OCI-LY7 (cell line): ENCODE measurements around the gene PLD2. TPM values are rescaled to one million over a fixed set of nuclear protein-coding genes. Genes with fewer than 3 reads are reported as not detected.

Source experiments
- BruUV-seq: library from RNA; stranded (reverse); fragments of 400-500 nt; replicated peaks from 2 replicates; lab custom pipeline; 2021; lab: Mats Ljungman, UMichigan
- CTCF ChIA-PET: fragments of 300-600 bp; sonication (Branson Sonifier 250); formaldehyde crosslinking; loops from one replicate; lab custom pipeline; 2022; ENCODE audit warnings: antibody characterized with exemption; ENCODE audit not compliant: unreplicated experiment; lab: Charles Lee
- POLR2A ChIA-PET: fragments of 300-600 bp; sonication (Branson Sonifier 250); formaldehyde crosslinking; loops from one replicate; lab custom pipeline; 2022; ENCODE audit warnings: antibody characterized with exemption; lab: Charles Lee
- DNase-seq: peaks from one replicate; pipeline ENCODE4 v3.0.0-alpha.2; 2015; ENCODE audit warnings: low spot score
- H2AFZ ChIP-seq: fragments of 200-600 bp; sonication (generic), shearing (Covaris generic); 2 replicates; pipeline ENCODE4 v1.6.1; 2014; ENCODE audit warnings: mild to moderate bottlenecking, antibody characterized with exemption, low read length, moderate library complexity
- H3K27ac ChIP-seq: fragments of 200-600 bp; sonication (generic); 2 replicates; pipeline ENCODE4 v1.5.1; 2014; ENCODE audit warnings: mixed run types, low read depth, mild to moderate bottlenecking, moderate library complexity, low read length, inconsistent platforms; ENCODE audit not compliant: poor library complexity, severe bottlenecking
- H3K36me3 ChIP-seq: fragments of 200-600 bp; sonication (generic); 2 replicates; pipeline ENCODE4 v1.6.1; 2014; ENCODE audit warnings: mild to moderate bottlenecking, antibody characterized with exemption, low read length, moderate library complexity, mixed read lengths; ENCODE audit not compliant: insufficient read depth
- H3K4me1 ChIP-seq: fragments of 200-600 bp; sonication (generic); 2 replicates; pipeline ENCODE4 v1.5.1; 2014; ENCODE audit warnings: mild to moderate bottlenecking, low read length; ENCODE audit not compliant: insufficient read depth, poor library complexity, severe bottlenecking
- H3K4me2 ChIP-seq: fragments of 200-600 bp; sonication (generic); 2 replicates; pipeline ENCODE4 v1.6.1; 2014; ENCODE audit warnings: mild to moderate bottlenecking, low read length
- H3K4me3 ChIP-seq: fragments of 200-600 bp; sonication (generic); 2 replicates; pipeline ENCODE4 v1.5.1; 2014; ENCODE audit warnings: mild to moderate bottlenecking, low read depth, low read length; ENCODE audit not compliant: poor library complexity, severe bottlenecking
- H3K79me2 ChIP-seq: fragments of 200-600 bp; sonication (generic); 2 replicates; pipeline ENCODE4 v1.6.1; 2016; ENCODE audit warnings: low read depth, mild to moderate bottlenecking, low read length, moderate library complexity, mixed read lengths; ENCODE audit not compliant: insufficient read depth
- H3K9me2 ChIP-seq: fragments of 200-600 bp; sonication (generic); 2 replicates; pipeline ENCODE4 v1.6.1; 2016; ENCODE audit warnings: mild to moderate bottlenecking, low read length, mixed read lengths; ENCODE audit not compliant: insufficient read depth
- H3K9me3 ChIP-seq: fragments of 200-600 bp; sonication (generic); 2 replicates; pipeline ENCODE4 v1.6.1; 2014; ENCODE audit warnings: mild to moderate bottlenecking, mixed run types, low read length, mixed read lengths
- H4K20me1 ChIP-seq: fragments of 200-600 bp; sonication (generic); 2 replicates; pipeline ENCODE4 v1.6.1; 2014; ENCODE audit warnings: mild to moderate bottlenecking, antibody characterized with exemption, low read length, moderate library complexity, mixed read lengths; ENCODE audit not compliant: insufficient read depth
- CTCF ChIP-seq: fragments of 200-600 bp; sonication (generic); conservative IDR thresholded peaks from 2 replicates; pipeline ENCODE4 v1.5.1; 2014; ENCODE audit warnings: mild to moderate bottlenecking, antibody characterized with exemption, low read length, moderate library complexity, mixed read lengths
- EZH2phosphoT487 ChIP-seq: fragments of 200-600 bp; sonication (generic); IDR thresholded peaks from 2 replicates; pipeline ENCODE4 v1.6.1; 2018; ENCODE audit warnings: low read depth, borderline replicate concordance, mild to moderate bottlenecking, mixed run types, antibody characterized with exemption, low read length, moderate library complexity, mixed read lengths
- intact Hi-C: fragments of 100-400 bp; cut with micrococcal nuclease; formaldehyde crosslinking; loops from one replicate; pipeline ENCODE4 v1.10.0; 2022; ENCODE audit not compliant: unreplicated experiment
- total RNA-seq, 2 experiments: library from RNA; depleted of rRNA in 1 of 2; stranded (reverse); fragments of >200 nt in 1 of 2; shearing (Covaris generic) in 1 of 2; gene quantifications; 2 replicates each; pipeline ENCODE4 v1.2.3, GENCODE V29; 2014 to 2022

Gene PLD2
- total RNA-seq, 2 experiments from 2014 or later: 10.2 to 13.5 TPM

- CTCF ChIA-PET: no interaction called here
- Histone ChIP-seq H3K4me3 (no peak overlapping the region), H3K36me3 (no peaks in the 10 kb centered on the region), H3K9me2 (no peaks in the 10 kb centered on the region), H3K79me2 (no peaks in the 10 kb centered on the region), H3K4me1 (peaks cover 4% of the 10 kb centered on the region), H4K20me1 (no peaks in the 10 kb centered on the region), H3K4me2 (no peak overlapping the region), H3K9me3 (no peaks in the 10 kb centered on the region), H2AFZ (no peak overlapping the region), H3K27ac (no peak overlapping the region)
- intact Hi-C loops: no loop called here
- no peak for DNase-seq
- no peak for TF ChIP-seq CTCF
- no peak for TF ChIP-seq EZH2phosphoT487
- no TSS peak for BruUV-seq
- POLR2A ChIA-PET: no interaction called here
Observed at GRCh38 chr17:4768298-4768697, 38.7 kb upstream of the PLD2 start.

- Histone ChIP-seq H3K4me1 (peaks cover 10% of the 10 kb centered on the region), H4K20me1 (no peaks in the 10 kb centered on the region), H3K4me3 (no peak overlapping the region), H3K79me2 (no peaks in the 10 kb centered on the region), H3K27ac (no peak overlapping the region), H3K9me2 (no peaks in the 10 kb centered on the region), H2AFZ (no peak overlapping the region), H3K4me2 (no peak overlapping the region), H3K9me3 (no peaks in the 10 kb centered on the region), H3K36me3 (no peaks in the 10 kb centered on the region)
- ChIA-PET CTCF (no interaction called here), POLR2A (no interaction called here)
- TF ChIP-seq CTCF: no peak
- no peak for TF ChIP-seq EZH2phosphoT487
- DNase-seq: peak; percentile 9
- intact Hi-C loops: loop anchor here (5.0 kb wide), 1 partner anchor 37 kb away; the partner anchor contains the start of gene MED11
- BruUV-seq: no TSS peak
Observed at GRCh38 chr17:4769628-4770027, 37.3 kb upstream of the PLD2 start.

- Histone ChIP-seq H3K27ac (no peak within 1 kb of the TSS), H3K79me2 (no peaks in the 10 kb centered on the region), H3K4me1 (peaks cover 14% of the 10 kb centered on the region), H3K4me3 (no peak within 1 kb of the TSS), H2AFZ (no peak within 1 kb of the TSS), H3K9me3 (no peaks in the 10 kb centered on the region), H4K20me1 (no peaks in the 10 kb centered on the region), H3K36me3 (no peaks in the 10 kb centered on the region), H3K4me2 (no peak within 1 kb of the TSS), H3K9me2 (no peaks in the 10 kb centered on the region)
- CTCF ChIA-PET: no interaction called here
- BruUV-seq: no TSS peak
- no peak for TF ChIP-seq EZH2phosphoT487
- no peak for TF ChIP-seq CTCF
- POLR2A ChIA-PET: interaction anchor here (0.6 kb wide), 1 partner anchor 1780 kb away, joined by 4 read pairs; no protein-coding TSS in a partner anchor
- intact Hi-C loops: loop anchor here (5.0 kb wide), 1 partner anchor 39 kb away; the partner anchor contains the start of gene MED11
- no peak for DNase-seq
Observed at GRCh38 chr17:4771519-4772234, 35.3 kb upstream of the PLD2 start, which contains the start of gene TM4SF5. TSS of gene TM4SF5 (plus strand) at chr17:4771886. CDS start at chr17:4771923, 37 bp downstream.
